GM18951 (cell line): ENCODE results near the gene KAT6B.

Experiments used
- POLR2A ChIP-seq: IDR thresholded peaks from 4 replicates; pipeline ENCODE4 v1.6.1; 2011; ENCODE audit warnings: mild to moderate bottlenecking; ENCODE audit not compliant: insufficient read length, insufficient read depth; ENCODE audit errors: extremely low read depth
- in situ Hi-C: fragments of 300-500 bp; cut with MboI; formaldehyde crosslinking; loops from one replicate; pipeline ENCODE4 v1.12.0; 2022; ENCODE audit warnings: low sequenced_read_pairs, mixed read lengths, inconsistent platforms; ENCODE audit not compliant: unreplicated experiment

KAT6B gene

GRCh38 chr10:75079436-75080083, 253.2 kb downstream of the KAT6B start:
- no peak for TF ChIP-seq POLR2A
- in situ Hi-C loops = no loop called here

GRCh38 chr10:75080554-75080953, 254.2 kb downstream of the KAT6B start:
- in situ Hi-C loops = no loop called here

GRCh38 chr10:75081379-75081778, 255.0 kb downstream of the KAT6B start:
- TF ChIP-seq POLR2A = no peak
- in situ Hi-C loops = no loop called here

More at GRCh38 chr10:75080554-75080953, 254.2 kb downstream of the KAT6B start:
- no peak for TF ChIP-seq POLR2A
